ENCODE measurements around the gene ZDHHC1.

The ZDHHC1 gene

DNA sequence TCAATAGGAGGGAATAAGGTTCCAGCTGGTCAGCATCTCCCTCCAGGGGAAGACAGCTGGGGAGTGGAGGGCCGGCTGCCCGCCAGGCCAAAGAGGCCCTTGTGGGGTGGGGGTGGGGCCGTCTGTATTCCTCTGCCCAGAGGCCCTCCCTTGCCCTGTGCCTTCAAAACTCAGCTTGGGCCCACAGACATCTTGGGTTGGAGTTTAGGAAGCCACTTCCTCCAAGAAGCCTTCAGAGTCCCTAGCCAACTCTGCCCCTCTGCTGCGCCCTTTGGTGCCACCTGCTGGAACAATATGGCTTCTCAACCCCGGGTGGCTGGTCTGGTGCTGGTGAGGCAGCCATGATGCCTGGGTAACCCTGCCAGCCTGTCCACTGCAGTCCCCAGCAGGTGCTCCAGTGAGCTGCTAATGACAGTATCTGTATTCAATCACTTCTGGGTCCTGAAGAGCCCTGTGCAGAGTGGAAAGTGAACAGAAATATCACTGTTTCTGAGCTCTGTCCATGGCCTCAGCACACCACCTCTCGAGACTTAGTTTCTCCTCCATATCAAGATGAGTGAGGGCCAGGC, 31.3 kb upstream of the ZDHHC1 start:
- peak; percentile 90 for DNase-seq (ENCODE audit: low spot score)

GRCh38 chr16:67446968-67447507, 30.8 kb upstream of the ZDHHC1 start:
- DNase-seq (ENCODE audit: low spot score): no peak

DNA sequence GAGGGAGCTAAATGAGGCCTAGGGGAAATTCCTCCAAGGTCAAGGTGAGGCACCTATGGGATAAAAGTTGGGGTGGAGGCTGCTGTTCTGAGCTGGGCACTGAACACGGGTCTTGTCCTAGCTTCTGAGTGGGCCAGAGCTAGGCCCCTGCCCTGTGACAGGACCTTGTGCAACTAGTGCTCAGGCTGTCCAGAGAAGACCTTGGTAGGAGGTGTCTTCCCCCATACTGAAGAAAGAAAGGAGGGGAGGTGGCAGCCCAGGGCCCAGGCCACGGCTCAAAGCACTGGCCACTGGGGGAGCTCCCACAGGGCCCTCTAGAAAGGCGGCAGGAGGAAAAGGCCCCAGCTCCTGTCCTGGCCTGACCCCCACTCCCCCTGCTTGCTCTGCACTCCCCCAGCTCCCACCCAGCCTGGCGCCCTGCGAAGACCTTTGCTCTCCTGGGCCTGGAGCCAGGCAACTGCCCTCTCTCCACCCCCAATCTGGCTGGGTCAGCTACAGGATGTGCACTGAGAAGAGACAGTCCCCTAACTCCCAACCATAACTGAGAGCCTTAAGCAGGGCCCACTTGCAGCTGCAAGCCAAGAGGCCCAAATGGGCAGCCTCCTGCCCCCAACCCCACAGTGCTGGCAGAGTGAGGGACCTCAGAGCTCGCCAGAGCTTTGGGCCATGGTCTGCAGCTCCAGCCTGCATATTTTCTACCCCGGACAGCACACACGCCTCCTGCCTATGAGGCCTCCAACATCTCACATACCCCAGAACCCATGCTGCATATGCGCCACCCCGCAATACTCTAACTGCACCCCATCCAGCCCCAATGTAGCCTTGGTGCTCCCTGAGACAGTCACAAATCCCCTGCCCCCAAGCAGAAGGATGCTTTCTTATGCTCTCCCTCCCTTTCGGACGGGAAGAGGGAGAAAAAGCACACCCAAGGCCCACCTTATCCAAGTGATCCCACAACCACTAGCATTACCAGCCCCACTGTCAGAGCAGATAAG, 29.9 kb upstream of the ZDHHC1 start:
- DNase-seq (ENCODE audit: low spot score): no peak

- DNase-seq (ENCODE audit: low spot score): no peak
Observed at GRCh38 chr16:67445441-67445912, 29.2 kb upstream of the ZDHHC1 start.

GRCh38 chr16:67445126-67445426, 28.8 kb upstream of the ZDHHC1 start:
- no peak for DNase-seq (ENCODE audit: low spot score)

- no peak for DNase-seq (ENCODE audit: low spot score)
Observed at GRCh38 chr16:67444259-67445125, 28.2 kb upstream of the ZDHHC1 start.

DNA sequence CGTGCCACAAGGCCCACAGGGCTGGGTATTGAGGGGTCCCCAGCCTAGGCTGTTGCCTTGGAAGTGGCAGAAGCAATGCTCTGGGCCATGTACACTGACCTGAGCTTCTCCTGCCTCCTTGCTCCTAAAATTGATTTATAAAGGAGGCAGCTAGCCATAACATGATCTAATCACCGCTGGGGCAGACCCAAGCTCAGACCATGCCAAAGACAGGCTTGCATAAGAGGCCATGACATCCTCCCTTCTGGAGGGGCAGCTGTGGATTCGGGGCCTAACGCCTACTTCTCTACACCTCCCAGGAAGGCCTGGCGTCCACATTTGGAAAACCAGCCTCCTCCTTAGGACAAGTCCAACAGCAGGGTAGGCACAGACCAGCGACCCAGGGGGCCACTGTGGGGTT, 27.0 kb upstream of the ZDHHC1 start:
- no peak for DNase-seq (ENCODE audit: low spot score)

- DNase-seq (ENCODE audit: low spot score): no peak
Observed at GRCh38 chr16:67442581-67443255, 26.4 kb upstream of the ZDHHC1 start.

GRCh38 chr16:67441907-67442306, 25.6 kb upstream of the ZDHHC1 start:
- no peak for DNase-seq (ENCODE audit: low spot score)

GRCh38 chr16:67441271-67441753, 25.0 kb upstream of the ZDHHC1 start:
- peak; percentile 77 for DNase-seq (ENCODE audit: low spot score)

DNA sequence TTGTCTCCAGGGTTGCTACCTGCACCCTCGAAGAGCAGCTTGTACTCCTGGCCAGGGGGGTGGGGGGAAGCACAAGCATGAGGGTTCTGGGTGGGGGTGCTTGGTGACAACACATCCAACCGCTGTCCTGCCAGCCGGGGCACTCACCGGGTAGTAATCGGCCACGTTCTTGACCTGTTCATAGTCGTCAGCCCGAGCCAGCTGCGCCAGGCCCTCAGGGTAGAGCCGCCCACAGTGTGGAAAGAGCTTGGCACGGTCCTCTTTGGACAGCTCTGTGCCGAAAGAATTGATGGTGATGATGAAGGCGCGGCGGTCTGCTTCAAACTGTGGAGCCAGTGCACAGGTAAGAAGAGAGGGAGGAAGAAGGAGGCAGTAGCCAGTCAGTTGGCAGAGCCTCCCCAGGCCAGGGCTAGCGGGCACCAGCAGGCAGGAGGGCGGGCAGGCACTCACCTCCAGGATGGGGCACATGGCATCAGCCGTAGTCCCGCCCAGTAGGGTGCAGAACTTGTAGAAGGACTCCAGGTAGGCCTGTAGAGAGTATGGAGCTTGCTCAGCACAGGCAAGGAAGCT, 22.6 kb upstream of the ZDHHC1 start:
- no peak for DNase-seq (ENCODE audit: low spot score)

- DNase-seq (ENCODE audit: low spot score): no peak
Observed at GRCh38 chr16:67438098-67438791, 22.0 kb upstream of the ZDHHC1 start.

DNA sequence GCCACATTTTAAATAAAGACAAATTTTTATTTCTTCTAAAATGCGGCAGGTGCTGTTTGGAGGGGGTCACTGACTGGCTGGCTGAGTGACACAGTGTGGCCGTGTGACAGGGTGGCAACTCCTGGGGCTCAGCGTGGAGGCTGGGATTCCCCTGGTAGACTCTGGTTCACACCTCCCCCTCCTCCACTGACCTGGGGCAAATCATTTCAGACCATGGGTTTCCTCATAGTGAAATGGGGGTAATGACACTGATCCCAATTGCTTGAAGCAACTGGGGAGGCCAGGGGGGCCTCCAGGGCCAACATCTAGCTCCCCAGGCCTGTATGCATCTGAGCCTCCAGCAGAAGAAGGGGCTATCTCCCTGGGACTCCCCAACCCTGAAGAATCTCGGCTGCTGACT, 21.2 kb upstream of the ZDHHC1 start:
- no peak for DNase-seq (ENCODE audit: low spot score)

DNA sequence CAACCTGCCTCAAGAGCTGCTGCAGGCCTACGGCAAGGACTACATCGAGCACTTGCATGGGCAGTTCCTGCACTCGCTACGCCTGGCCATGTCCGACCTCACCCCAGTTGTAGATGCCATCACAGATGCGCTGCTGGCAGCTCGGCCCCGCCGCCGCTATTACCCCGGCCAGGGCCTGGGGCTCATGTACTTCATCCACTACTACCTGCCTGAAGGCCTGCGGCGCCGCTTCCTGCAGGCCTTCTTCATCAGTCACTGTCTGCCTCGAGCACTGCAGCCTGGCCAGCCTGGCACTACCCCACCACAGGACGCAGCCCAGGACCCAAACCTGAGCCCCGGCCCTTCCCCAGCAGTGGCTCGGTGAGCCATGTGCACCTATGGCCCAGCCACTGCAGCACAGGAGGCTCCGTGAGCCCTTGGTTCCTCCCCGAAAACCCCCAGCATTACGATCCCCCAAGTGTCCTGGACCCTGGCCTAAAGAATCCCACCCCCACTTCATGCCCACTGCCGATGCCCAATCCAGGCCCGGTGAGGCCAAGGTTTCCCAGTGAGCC, 20.4 kb upstream of the ZDHHC1 start:
- no peak for DNase-seq (ENCODE audit: low spot score)

- no peak for DNase-seq (ENCODE audit: low spot score)
Observed at GRCh38 chr16:67435758-67436164, 19.5 kb upstream of the ZDHHC1 start.

GRCh38 chr16:67433131-67433719, 16.9 kb upstream of the ZDHHC1 start:
- no peak for DNase-seq (ENCODE audit: low spot score)

DNA sequence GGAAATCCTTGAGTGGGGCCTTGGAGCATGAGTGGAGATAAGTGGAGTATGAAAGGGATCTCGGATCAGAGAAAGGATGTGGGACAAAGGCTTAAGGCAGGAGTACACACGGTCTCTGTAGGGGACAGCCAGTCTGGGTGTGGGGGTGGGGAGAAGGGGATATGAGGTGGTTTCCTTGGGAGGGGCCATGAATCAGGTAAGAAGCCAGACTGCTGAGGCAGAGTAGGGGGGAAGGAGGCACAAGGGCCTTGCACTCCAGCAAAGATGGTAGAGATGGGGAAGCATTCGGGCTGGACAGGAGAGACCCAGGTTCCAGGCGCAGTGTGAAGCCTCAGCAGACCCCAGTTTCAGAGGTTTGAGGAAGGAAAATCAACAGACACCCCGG, 16.2 kb upstream of the ZDHHC1 start:
- DNase-seq (ENCODE audit: low spot score): no peak

GRCh38 chr16:67431775-67432505, 15.7 kb upstream of the ZDHHC1 start:
- no peak for DNase-seq (ENCODE audit: low spot score)

All from hematopoietic multipotent progenitor cell treated with erythropoietin and hydrocortisone succinate and interleukin-3 and kit ligand, for 17 days (in vitro differentiated cells).